Parathyroid adenoma (tissue), 2 donors: ENCODE measurements around the gene C2CD3.

Source experiments
- H2AFZ ChIP-seq: fragments of 300-600 bp; sonication (generic); one replicate; pipeline ENCODE4 v1.7.0; 2017; ENCODE audit warnings: antibody characterized with exemption, mild to moderate bottlenecking
- H3K27ac ChIP-seq: fragments of 300-600 bp; sonication (generic); one replicate; pipeline ENCODE4 v1.7.0; 2017
- H3K27me3 ChIP-seq: fragments of 300-600 bp; sonication (generic); one replicate; pipeline ENCODE4 v1.7.0; 2017; ENCODE audit warnings: low read length; ENCODE audit not compliant: control insufficient read depth, insufficient read depth
- H3K36me3 ChIP-seq: fragments of 300-600 bp; sonication (generic); one replicate; pipeline ENCODE4 v1.7.0; 2017; ENCODE audit warnings: low read length; ENCODE audit not compliant: control insufficient read depth, insufficient read depth
- H3K4me1 ChIP-seq: fragments of 300-600 bp; sonication (generic); one replicate; pipeline ENCODE4 v1.7.0; 2017; ENCODE audit warnings: control low read depth
- H3K4me2 ChIP-seq: fragments of 300-600 bp; sonication (generic); one replicate; pipeline ENCODE4 v1.7.0; 2017; ENCODE audit warnings: low read length
- H3K4me3 ChIP-seq: fragments of 300-600 bp; sonication (generic); one replicate; pipeline ENCODE4 v1.7.0; 2017; ENCODE audit warnings: low read depth, low read length
- H3K79me2 ChIP-seq: fragments of 300-600 bp; sonication (generic); one replicate; pipeline ENCODE4 v1.7.0; 2017; ENCODE audit warnings: control low read depth
- H3K9ac ChIP-seq: fragments of 300-600 bp; sonication (generic); one replicate; pipeline ENCODE4 v1.7.0; 2017; ENCODE audit warnings: mild to moderate bottlenecking
- H3K9me3 ChIP-seq: fragments of 300-600 bp; sonication (generic); one replicate; pipeline ENCODE4 v1.7.0; 2017; ENCODE audit warnings: low read length; ENCODE audit not compliant: control insufficient read depth
- TF ChIP-seq, protein P1 (sequence below): fragments of 300-600 bp; sonication (generic); IDR thresholded peaks from one replicate; pipeline ENCODE4 v1.7.0; 2017; ENCODE audit warnings: antibody characterized with exemption, mild to moderate bottlenecking
- donor health status: primary hyperparathyroidism.

C2CD3 gene

DNA sequence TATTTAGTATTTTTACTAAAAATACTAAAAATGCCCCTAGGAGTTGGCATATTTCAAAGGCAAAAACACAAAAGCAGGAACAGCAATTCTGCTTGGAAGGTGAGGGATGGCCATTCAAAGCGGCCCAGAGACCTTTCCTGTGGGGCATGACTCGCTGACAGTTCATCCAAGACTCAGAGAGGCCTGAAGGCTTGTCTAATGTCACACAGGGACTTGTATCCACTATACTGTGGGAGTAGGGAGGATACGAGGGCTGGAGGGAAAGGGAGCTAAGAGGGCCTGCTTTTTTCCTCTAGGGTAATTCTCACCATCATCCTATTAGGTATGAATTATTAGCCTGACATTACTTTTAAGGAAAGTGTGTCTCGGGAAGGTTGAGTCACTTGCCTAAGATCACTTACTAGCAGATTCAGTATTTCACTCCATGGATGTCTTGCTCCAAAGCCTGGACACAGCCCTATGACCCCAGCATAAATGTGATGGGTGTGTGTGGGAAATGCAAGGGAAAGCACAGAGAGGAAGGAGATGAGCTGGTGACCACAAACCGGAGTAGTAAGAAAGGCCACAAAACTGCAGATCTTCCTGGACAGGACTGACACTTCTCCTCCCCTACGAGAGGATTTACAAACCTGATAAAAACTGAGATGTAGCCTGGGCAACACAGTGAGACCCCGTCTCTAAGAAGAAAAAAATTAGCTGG is 145.2 kb downstream of the C2CD3 start:
- no peaks in the 10 kb centered on the region for H3K27me3 ChIP-seq
- no peak overlapping the region for H2AFZ ChIP-seq
- H3K36me3 ChIP-seq: no peaks in the 10 kb centered on the region
- H3K79me2 ChIP-seq: no peaks in the 10 kb centered on the region
- H3K4me1 ChIP-seq: no peaks in the 10 kb centered on the region
- no peak overlapping the region for H3K9ac ChIP-seq
- no peak overlapping the region for H3K4me3 ChIP-seq
- TF ChIP-seq, protein P1, sequence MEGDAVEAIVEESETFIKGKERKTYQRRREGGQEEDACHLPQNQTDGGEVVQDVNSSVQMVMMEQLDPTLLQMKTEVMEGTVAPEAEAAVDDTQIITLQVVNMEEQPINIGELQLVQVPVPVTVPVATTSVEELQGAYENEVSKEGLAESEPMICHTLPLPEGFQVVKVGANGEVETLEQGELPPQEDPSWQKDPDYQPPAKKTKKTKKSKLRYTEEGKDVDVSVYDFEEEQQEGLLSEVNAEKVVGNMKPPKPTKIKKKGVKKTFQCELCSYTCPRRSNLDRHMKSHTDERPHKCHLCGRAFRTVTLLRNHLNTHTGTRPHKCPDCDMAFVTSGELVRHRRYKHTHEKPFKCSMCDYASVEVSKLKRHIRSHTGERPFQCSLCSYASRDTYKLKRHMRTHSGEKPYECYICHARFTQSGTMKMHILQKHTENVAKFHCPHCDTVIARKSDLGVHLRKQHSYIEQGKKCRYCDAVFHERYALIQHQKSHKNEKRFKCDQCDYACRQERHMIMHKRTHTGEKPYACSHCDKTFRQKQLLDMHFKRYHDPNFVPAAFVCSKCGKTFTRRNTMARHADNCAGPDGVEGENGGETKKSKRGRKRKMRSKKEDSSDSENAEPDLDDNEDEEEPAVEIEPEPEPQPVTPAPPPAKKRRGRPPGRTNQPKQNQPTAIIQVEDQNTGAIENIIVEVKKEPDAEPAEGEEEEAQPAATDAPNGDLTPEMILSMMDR: no peak
- no peaks in the 10 kb centered on the region for H3K9me3 ChIP-seq
- H3K4me2 ChIP-seq: no peak overlapping the region
- no peak overlapping the region for H3K27ac ChIP-seq

DNA sequence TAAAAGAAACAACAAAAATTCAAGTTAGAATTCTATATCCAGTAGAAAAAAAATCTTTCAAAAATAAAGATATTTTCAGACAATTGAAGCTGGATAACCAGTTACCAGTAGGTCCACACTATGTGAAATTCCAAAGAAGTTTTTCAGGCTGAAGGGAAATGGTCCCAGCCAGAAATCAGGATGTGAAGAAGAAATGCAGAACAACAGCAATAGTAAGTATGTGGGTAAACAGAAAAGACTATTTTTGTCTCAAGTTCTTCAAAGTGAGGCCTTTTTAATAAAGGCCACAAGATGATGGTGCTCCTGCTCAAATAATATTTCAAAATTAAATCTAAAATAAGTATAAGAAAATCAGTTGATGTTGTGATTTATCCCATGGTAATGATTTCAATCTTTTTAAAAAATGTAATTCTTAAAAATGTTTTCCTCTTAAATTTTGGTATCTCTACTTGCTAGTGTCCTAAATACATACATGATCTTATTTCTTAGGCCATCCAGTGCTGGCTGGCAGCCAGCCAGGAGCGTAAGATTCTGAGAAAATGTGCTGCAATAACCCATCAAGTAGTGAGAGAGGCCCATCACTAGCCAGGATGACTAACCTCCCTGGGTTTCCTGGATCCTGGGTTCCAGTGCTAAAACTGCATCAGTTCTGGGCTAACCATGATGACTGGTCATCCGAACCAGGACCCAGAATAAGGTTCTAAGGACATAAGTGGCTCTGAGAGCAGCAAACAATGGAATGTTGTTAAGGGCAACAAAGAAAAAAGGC is 146.4 kb downstream of the C2CD3 start:
- H3K4me1 ChIP-seq: no peaks in the 10 kb centered on the region
- H3K27ac ChIP-seq: no peak overlapping the region
- H3K27me3 ChIP-seq: no peaks in the 10 kb centered on the region
- H2AFZ ChIP-seq: no peak overlapping the region
- H3K4me2 ChIP-seq: no peak overlapping the region
- TF ChIP-seq, protein P1: no peak
- no peak overlapping the region for H3K9ac ChIP-seq
- H3K36me3 ChIP-seq: no peaks in the 10 kb centered on the region
- H3K79me2 ChIP-seq: no peaks in the 10 kb centered on the region
- no peak overlapping the region for H3K4me3 ChIP-seq
- H3K9me3 ChIP-seq: no peaks in the 10 kb centered on the region

DNA sequence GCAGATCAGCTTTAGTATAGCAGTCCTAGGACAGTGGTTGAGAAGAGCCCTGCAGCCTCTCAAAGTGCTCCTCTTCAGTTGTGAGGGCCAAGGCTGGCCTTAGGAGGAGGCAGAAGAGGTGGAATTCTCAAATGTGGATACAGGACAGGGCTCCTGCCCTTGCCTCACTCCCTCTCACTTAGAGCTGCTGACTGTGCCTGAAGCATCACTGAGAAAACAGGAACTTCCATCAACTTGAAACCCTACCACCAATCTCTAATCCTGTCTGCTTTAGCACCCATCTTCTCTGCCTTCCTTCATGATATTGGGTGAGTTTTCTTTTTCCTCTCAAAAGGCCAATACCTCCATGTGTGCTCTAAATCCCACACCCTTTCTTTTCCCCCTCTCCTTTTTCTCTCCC is 147.5 kb downstream of the C2CD3 start:
- Histone ChIP-seq H3K9ac (no peak overlapping the region), H3K4me2 (no peak overlapping the region), H3K27me3 (no peaks in the 10 kb centered on the region), H2AFZ (no peak overlapping the region), H3K4me1 (no peaks in the 10 kb centered on the region), H3K9me3 (no peaks in the 10 kb centered on the region), H3K79me2 (no peaks in the 10 kb centered on the region), H3K36me3 (no peaks in the 10 kb centered on the region), H3K4me3 (no peak overlapping the region), H3K27ac (no peak overlapping the region)
- TF ChIP-seq, protein P1: no peak

DNA sequence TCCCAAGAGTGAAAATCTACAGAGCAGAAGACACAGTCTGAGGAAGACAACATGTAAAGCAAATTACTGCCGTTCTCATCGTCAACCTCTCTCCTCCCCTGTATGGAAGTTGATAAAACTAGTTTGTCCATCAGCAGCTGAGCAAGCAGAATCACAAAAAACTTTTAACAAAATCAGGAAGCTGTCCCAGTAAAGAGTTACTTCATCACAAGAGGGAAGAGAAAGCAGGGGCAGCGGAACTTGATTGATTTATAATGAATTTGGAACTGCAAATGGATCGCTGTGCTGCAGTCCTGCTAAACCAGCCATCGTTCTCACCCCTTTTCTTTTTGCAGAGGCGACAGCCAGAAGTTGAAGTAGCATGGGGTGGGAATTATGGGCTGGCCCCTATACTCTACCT is 148.3 kb downstream of the C2CD3 start:
- TF ChIP-seq, protein P1: no peak
- no peaks in the 10 kb centered on the region for H3K79me2 ChIP-seq
- H3K4me2 ChIP-seq: no peak overlapping the region
- no peaks in the 10 kb centered on the region for H3K27me3 ChIP-seq
- H3K4me3 ChIP-seq: no peak overlapping the region
- H3K36me3 ChIP-seq: no peaks in the 10 kb centered on the region
- no peaks in the 10 kb centered on the region for H3K9me3 ChIP-seq
- H2AFZ ChIP-seq: no peak overlapping the region
- no peak overlapping the region for H3K9ac ChIP-seq
- H3K27ac ChIP-seq: no peak overlapping the region
- H3K4me1 ChIP-seq: no peaks in the 10 kb centered on the region
